ENCODE measurements around the gene SMYD5. TPM values are rescaled to one million over a fixed set of nuclear protein-coding genes. Genes with fewer than 3 reads are reported as not detected.
A peak's percentile ranks its signal among the peaks of the same experiment; 100 is the strongest.
"Not testable (repeated sequence)": the region's sequence is repeated elsewhere in the genome, so short reads cannot be mapped to it uniquely, and the experiment has no call there.

The SMYD5 gene
- total RNA-seq: 16.8 TPM
- long read RNA-seq, transcript SMYD5-202 (13 exons, 2,593 nt): major isoform, 10 of 12 reads
- long read RNA-seq, partial matches to known transcripts: 0 of 12 reads
- long read RNA-seq, other reads (novel, unspliced or antisense): 2 of 12 reads

- peak; percentile 94 for ATAC-seq
- peak; percentile 92 for DNase-seq (ENCODE audit: missing footprints)
- intact Hi-C loops (cut with DNase I): no loop called here
Measured at GRCh38 chr2:73214120-73215035, at the start of gene SMYD5. Gene SMYD5 (plus strand): TSS chr2:73214245. CDS start chr2:73214267, 22 bp downstream.

- DNase-seq (ENCODE audit: missing footprints); ATAC-seq; intact Hi-C loops (cut with DNase I): not testable (repeated sequence)
Measured at GRCh38 chr2:73165978-73166377, 48.1 kb upstream of the SMYD5 start.

- ATAC-seq; intact Hi-C loops (cut with DNase I); DNase-seq (ENCODE audit: missing footprints): not testable (repeated sequence)
Measured at GRCh38 chr2:73166813-73167212, 47.2 kb upstream of the SMYD5 start.

GRCh38 chr2:73168348-73168747 lies 45.7 kb upstream of the SMYD5 start:
- DNase-seq (ENCODE audit: missing footprints); ATAC-seq; intact Hi-C loops (cut with DNase I): not testable (repeated sequence)

GRCh38 chr2:73170341-73170740 lies 43.7 kb upstream of the SMYD5 start:
- ATAC-seq; intact Hi-C loops (cut with DNase I): not testable (repeated sequence)

GRCh38 chr2:73172963-73173362 lies 41.1 kb upstream of the SMYD5 start:
- DNase-seq (ENCODE audit: missing footprints) (no peak), ATAC-seq (no peak)
- intact Hi-C loops (cut with DNase I): no loop called here

More at GRCh38 chr2:73170341-73170740, 43.7 kb upstream of the SMYD5 start:
- DNase-seq (ENCODE audit: missing footprints): not testable (repeated sequence)

GRCh38 chr2:73173781-73174180 lies 40.3 kb upstream of the SMYD5 start:
- DNase-seq (ENCODE audit: missing footprints) (no peak), ATAC-seq (no peak)
- intact Hi-C loops (cut with DNase I): no loop called here

GRCh38 chr2:73174244-73174643 lies 39.8 kb upstream of the SMYD5 start:
- intact Hi-C loops (cut with DNase I): no loop called here
- DNase-seq (ENCODE audit: missing footprints) (no peak), ATAC-seq (no peak)

- intact Hi-C loops (cut with DNase I): loop anchor here (5.0 kb wide), 3 partner anchors 183 to 403 kb away; no protein-coding TSS in a partner anchor
- DNase-seq (ENCODE audit: missing footprints) (no peak), ATAC-seq (no peak)
Measured at GRCh38 chr2:73174941-73175662, 38.9 kb upstream of the SMYD5 start.

GRCh38 chr2:73175663-73176204 lies 38.3 kb upstream of the SMYD5 start:
- ATAC-seq: peak; percentile 32
- intact Hi-C loops (cut with DNase I): loop anchor here (5.0 kb wide), 3 partner anchors 183 to 403 kb away; no protein-coding TSS in a partner anchor
- peak; percentile 90 for DNase-seq (ENCODE audit: missing footprints)

- DNase-seq (ENCODE audit: missing footprints) (no peak), ATAC-seq (peak; percentile 3)
- intact Hi-C loops (cut with DNase I): loop anchor here (5.0 kb wide), 3 partner anchors 184 to 404 kb away; no protein-coding TSS in a partner anchor
Measured at GRCh38 chr2:73176205-73176880, 37.7 kb upstream of the SMYD5 start.

- DNase-seq (ENCODE audit: missing footprints): peak; percentile 97
- intact Hi-C loops (cut with DNase I): loop anchor here (5.0 kb wide), 3 partner anchors 185 to 405 kb away; no protein-coding TSS in a partner anchor
- peak; percentile 96 for ATAC-seq
Measured at GRCh38 chr2:73176881-73177644, 37.0 kb upstream of the SMYD5 start.

GRCh38 chr2:73177645-73178255 lies 36.3 kb upstream of the SMYD5 start:
- intact Hi-C loops (cut with DNase I): loop anchor here (5.0 kb wide), 3 partner anchors 185 to 405 kb away; no protein-coding TSS in a partner anchor
- ATAC-seq: no peak
- no peak for DNase-seq (ENCODE audit: missing footprints)

GRCh38 chr2:73185965-73186364 lies 28.1 kb upstream of the SMYD5 start:
- intact Hi-C loops (cut with DNase I): no loop called here
- no peak for ATAC-seq
- DNase-seq (ENCODE audit: missing footprints): no peak

GRCh38 chr2:73187549-73187948 lies 26.5 kb upstream of the SMYD5 start:
- ATAC-seq (no peak), DNase-seq (ENCODE audit: missing footprints) (no peak)
- intact Hi-C loops (cut with DNase I): no loop called here

- no peak for ATAC-seq
- DNase-seq (ENCODE audit: missing footprints): no peak
- intact Hi-C loops (cut with DNase I): no loop called here
Measured at GRCh38 chr2:73197579-73197978, 16.5 kb upstream of the SMYD5 start.

- DNase-seq (ENCODE audit: missing footprints); intact Hi-C loops (cut with DNase I); ATAC-seq: not testable (repeated sequence)
Measured at GRCh38 chr2:73200281-73200680, 13.8 kb upstream of the SMYD5 start.

Measured in Right ventricle myocardium inferior (tissue), 1 donor.